HG02610 (cell line): Measurements from ENCODE around the gene SRRT.

Source experiments
- ATAC-seq: cut with Tn5 transposase; IDR thresholded peaks from one replicate; pipeline ENCODE4 v1.9.1; 2021; ENCODE audit warnings: mild to moderate bottlenecking, moderate library complexity; ENCODE audit not compliant: unreplicated experiment

Gene SRRT

DNA sequence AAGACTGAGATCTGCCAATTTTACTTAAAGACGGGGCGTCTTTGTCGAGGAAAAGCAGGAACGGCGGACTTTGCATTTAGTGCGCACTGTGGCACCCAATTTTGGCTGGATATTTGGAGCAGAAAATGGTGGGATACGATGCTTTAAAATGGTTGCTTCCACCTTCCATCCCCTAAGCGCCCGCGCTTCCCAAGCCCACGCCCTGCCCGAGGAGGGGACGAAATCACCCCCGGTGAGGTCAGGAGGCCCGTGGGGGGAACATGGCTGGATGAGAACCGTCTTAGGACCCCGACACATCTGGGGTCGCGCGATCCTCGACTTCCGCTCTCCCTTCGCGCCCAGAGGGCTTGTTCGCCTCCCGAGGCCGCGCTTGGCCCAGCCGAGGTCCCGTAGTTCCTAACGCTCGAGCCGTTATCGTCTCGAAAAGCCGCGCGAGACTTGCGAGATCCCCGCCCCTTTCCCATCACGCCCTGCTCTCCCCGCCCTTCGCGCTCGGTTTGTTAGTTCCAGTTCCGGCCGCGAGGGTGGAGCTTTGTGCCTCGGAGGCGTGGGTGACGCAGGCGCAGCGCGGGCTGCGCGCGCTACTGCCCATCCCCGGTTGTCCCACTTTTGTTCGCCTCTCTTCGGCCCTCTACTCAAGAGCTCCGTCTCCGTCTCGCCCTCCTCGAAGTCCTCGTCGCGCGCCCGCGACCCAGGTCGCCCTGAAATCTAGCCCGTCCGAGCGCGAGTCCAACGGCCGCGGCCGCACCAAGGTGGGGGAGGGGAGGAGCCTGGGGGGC lies at the start of gene SRRT:
Gene SRRT (plus strand): TSS at position 527 of the 779 bp plus-strand sequence. CDS start 488 bp downstream, outside the sequence.
- peak; percentile 87 for ATAC-seq

GRCh38 chr7:100825215-100825671 lies 49.7 kb upstream of the SRRT start:
- ATAC-seq: no peak

DNA sequence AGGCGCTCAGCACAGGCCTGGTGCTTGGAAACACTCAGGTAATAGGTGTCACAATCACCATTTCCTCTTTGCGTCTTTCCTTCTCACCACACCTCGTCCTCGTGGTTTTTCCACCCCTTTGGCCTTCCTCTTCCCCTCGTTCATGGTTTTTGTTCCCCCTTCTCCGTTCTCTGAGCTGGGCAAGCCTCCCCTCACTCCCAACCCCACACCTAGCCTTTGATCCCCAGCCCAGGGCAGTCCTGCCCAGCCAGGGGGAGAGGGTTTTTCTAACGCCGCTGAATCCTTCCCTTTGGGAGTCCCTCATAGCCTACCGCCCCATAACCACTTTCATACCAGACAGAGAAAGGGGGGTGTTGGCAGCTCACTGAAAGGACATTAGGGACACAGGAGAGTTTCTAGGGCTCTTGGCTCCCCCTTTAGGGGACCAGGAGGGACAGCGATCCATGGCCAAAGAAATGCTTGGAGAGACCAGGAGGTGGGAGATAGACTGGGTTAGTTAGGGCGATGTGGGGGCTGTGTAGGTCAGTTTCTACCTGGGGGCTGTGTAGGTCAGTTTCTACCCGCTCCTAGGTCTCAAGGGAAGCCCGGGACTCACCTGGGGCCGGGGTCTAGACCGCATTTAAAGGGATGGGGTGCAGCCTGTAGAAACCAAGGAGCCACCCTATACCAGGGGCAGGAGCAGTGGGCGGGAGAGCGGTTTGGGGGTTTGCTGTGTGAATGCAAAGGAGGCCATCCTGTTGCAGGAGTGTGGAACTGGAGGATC lies 49.0 kb upstream of the SRRT start:
- no peak for ATAC-seq

- no peak for ATAC-seq
Observed at GRCh38 chr7:100826514-100827329, 48.2 kb upstream of the SRRT start.

DNA sequence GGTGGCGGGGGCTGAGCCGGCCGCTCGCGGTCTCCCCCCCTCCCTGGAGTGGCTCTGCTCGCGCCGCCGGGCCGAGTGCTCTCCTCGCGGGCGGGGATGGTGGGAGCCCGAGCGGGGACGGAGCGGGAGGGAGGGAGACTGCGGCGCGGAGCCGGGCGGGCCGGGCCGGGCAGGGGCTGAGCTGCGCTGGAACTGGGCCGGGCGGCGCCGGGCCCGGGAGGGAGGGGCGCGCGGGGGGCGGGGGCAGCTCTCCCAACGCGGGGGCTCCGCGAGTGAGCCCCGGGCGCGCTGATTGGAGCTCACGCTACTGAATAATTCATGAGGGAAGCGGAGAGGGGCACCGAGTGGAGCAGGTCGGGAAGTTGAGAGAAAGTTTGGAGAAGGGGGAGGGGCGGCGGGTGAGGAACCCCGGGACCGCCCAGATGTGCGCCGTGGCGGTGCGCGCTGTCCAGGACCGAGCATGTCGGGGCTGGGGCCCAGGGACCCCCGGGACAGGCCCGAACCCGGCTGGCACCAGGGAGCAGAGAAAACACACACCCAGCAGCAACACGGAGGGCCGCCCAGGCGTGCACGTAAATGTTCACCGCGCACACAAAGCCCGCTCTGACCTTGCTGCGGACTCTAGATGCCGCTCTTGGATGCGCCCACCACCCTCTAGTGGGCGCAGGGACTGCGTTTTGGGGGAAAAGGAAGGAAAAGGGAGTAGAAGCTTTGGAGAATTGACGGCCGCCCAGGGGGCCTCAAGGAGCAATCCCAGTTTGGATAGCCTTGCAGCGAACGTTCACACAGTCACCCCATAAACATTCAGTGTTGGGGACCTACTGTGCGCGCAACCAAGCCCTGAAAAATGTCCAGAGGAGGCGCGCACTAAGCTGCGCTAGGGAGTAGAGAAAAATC lies 47.3 kb upstream of the SRRT start, which contains the start of gene EPHB4:
Gene EPHB4 (minus strand): TSS at position 194 of the 897 bp plus-strand sequence. CDS start 493 bp downstream, outside the sequence.
- ATAC-seq: no peak

DNA sequence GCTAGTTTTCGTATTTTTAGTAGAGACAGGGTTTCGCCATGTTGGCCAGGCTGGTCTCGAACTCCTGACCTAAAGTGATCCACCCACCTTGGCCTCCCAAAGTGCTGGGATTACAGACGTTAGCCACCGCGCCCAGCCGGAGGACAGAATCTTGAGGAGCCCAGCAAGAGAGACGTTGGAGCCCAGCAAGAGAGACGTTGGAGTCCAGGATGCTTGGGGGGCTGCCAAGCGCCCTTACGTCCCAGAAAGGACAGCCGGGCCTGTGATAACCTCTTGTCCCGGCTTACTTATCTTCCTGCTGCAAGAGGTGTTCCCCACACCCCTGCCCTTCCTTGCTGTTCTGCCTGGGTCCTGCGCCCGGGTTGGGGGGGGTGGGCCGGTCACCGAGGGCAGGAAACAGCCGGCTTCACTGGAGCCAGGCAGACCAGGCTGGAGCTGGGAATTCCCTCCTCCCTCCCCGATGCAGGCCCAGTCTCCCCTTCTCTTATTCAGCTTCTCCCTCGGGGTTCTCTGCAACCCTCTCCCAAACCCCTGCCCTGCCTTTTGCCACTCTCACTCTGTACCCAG lies 45.7 kb upstream of the SRRT start:
- ATAC-seq: no peak

DNA sequence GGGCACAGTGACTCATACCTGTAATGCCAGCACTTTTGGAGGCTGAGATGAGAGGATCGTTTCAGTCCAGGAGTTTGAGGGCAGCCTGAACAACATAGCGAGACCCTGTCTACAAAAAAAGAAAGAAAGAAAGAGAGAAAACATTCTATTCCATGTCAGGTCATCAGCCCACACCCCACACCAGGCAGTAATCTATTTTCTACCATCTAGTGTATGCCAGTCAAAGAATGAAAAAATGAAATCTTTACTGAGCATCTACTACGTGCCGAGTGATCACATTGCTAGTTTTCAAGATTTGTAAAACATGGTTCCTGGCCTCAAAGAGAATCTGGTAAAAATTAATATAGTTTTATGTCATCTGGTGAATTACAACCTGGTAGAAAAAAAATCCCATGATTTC lies 44.5 kb upstream of the SRRT start:
- ATAC-seq: no peak

DNA sequence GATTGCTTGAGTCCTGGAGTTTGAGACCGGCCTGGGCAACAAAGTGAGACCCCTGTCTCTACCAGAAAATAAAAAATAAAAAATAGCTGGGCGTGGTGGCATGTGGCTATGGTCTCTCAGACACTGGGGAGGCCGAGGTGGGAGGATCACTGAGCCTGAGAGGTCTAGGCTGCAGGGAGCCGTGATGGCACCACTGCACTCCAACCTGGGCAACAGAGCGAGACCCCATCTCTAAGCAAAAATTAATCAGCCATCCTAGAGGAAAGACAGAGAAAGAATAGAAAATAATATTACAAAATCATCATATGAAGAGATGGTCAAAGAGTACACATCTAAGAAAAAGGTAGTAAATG lies 42.6 kb upstream of the SRRT start:
- ATAC-seq: no peak

DNA sequence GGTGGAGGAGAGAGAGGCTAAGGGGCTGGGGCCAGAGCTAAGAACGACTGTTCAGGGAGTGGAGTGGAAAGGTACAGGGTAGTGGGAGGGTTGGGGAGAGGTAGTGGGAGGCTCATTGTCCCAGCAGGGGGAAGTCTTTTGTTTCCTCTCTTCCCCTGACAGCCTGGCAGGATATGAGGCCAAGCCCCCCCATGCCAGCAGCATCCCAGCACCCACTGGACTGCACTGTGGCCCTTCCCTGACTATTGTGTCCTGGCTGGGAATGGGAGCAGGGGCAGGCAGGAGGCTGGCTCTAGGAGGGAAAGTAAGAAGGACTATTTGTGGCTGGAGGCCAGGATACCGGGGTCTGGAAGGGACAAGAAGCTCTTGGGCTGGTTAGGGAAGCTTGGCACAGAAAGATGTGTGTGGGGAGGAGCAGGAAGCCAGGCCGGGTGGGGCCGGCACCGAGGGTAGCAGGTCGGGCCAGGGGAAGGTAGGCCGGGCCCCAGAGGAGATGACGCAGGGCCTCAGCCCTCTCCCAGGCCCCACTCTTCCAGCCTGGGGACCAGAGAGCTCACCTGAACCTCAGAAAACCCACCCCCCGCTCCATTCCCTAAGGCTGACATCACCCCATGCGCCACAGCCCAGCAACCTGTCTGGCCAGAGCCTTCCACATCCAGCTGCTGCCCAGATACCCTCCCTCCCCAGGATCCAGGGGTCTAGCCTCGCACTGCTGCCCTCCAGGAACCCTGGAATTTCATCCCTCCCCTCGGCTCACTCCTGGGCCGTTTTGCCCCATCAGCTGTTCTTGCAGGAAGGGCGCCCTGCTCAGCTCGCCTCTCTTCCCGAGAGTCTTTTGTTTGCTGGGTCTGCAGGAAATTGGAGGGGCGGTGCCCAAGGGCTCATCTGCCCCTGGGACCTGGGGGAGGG lies 38.7 kb upstream of the SRRT start:
- ATAC-seq: no peak

GRCh38 chr7:100836812-100837098 lies 38.1 kb upstream of the SRRT start:
- ATAC-seq: no peak

GRCh38 chr7:100837099-100837836 lies 37.6 kb upstream of the SRRT start:
- ATAC-seq: peak; percentile 80

GRCh38 chr7:100839361-100839760 lies 35.5 kb upstream of the SRRT start:
- ATAC-seq: no peak

GRCh38 chr7:100840470-100841100 lies 34.3 kb upstream of the SRRT start:
- no peak for ATAC-seq

- no peak for ATAC-seq
Observed at GRCh38 chr7:100847360-100847759, 27.5 kb upstream of the SRRT start.

DNA sequence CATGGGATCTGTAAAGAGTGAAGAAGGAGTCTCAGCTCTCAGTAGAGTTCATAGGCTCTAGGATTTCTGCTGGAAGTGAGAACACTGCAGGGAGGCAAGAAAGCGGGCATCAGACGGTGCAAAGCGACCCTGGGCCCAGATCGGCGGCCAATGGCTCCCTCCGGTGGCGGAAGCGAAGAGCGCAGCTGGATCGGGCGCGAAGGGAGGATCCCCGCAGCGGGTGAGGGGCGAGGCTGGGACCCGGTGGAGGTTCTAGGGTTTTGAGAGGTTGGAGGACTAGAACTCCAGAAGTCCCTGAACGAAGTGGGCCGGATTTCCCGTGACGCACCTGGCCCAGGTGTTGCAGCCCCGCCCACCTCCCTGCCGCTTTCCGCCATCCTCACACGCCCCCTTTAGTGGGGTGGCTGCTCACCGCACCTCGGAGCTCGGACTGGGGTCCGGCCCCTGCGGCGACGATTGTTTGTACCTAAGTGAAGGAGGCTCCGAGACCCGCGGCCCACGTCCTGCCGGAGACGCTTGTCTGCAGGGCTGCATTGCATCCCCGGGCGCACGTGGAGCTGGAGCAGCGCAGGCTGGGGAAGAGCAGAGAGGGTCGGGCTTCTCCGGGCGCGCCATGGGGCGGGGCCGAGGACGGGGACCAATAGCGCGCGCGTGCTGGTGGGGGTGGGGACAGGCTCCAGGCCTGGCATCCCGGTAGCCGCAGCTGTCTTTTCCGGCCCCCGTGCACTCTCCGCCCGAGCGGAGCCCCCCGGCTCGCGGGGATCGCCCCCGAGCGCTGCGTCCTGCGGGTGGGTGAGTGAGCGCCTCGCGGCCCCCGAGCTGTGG lies 22.6 kb upstream of the SRRT start, which contains the start of gene SLC12A9:
Gene SLC12A9 (plus strand): TSS at position 666 of the 825 bp plus-strand sequence. CDS start 1,485 bp downstream, outside the sequence.
- ATAC-seq: peak; percentile 93

DNA sequence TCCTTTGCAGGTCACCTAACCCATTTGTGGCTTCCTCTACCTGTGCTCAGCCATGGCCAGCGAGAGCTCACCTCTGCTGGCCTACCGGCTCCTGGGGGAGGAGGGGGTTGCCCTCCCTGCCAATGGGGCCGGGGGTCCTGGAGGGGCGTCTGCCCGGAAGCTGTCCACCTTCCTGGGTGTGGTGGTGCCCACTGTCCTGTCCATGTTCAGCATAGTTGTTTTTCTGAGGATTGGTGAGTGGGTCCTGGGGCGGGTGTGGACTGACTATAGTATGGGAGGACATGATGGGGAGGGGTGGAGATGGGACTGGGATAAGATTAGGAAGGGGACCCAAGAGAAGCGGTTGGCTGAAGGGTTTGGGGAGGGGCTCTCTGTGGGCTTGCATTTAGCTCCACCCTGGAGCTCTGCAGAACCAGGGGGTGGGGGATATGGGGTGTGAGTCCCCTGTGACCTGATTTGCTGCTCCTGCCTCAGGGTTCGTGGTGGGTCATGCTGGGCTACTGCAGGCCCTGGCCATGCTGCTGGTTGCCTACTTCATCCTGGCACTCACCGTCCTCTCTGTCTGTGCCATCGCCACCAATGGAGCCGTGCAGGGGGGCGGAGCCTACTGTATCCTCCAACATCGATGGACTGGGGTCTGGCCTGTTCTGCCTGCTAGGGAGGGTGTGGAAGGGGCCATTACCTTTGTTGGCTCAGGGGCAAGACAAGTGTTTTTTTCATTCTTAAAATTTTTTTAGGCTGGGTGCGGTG lies 20.6 kb upstream of the SRRT start:
- ATAC-seq: no peak
